AG10803 (cell line): ENCODE results near the gene CRIP3.

Experiments
- DNase-seq: peaks from one replicate; pipeline ENCODE4 v3.0.0; 2010; ENCODE audit warnings: low read depth
- H3K4me3 ChIP-seq: 2 replicates; pipeline ENCODE4 v1.5.1; 2011; ENCODE audit warnings: mild to moderate bottlenecking, low read length, control low read depth
- TF ChIP-seq, protein P1 (sequence below): conservative IDR thresholded peaks from 2 replicates; pipeline ENCODE4 v1.5.1; 2011; ENCODE audit warnings: mild to moderate bottlenecking, low read length, control low read depth, inconsistent platforms

Gene CRIP3

DNA sequence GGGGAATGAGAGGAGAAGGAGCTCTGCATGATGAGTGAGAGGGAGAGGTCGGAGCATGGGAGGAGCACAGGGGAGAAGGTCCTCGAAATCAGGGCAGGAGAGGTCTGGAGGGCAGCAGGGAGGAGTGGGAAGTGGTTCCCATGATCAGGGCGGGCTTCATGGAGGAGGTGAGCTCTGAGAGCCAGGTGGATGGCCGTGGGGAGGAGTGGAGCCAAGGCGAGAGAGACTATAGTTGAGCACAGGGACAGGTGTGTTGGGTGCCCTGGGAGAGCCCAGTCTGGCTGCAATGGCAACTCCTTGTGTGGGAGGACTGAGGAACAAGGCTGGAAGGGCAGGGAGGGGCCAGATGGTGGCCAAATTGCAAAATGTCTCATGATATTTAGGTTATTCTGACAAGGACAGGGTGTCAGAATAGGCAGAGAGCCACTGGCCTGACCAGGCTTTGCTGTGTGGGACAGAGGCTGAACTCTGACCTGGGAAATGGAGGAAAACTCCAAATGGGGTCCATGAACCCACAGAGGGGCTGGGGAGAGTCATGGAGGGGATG is 44.0 kb downstream of the CRIP3 start:
- TF ChIP-seq, protein P1, sequence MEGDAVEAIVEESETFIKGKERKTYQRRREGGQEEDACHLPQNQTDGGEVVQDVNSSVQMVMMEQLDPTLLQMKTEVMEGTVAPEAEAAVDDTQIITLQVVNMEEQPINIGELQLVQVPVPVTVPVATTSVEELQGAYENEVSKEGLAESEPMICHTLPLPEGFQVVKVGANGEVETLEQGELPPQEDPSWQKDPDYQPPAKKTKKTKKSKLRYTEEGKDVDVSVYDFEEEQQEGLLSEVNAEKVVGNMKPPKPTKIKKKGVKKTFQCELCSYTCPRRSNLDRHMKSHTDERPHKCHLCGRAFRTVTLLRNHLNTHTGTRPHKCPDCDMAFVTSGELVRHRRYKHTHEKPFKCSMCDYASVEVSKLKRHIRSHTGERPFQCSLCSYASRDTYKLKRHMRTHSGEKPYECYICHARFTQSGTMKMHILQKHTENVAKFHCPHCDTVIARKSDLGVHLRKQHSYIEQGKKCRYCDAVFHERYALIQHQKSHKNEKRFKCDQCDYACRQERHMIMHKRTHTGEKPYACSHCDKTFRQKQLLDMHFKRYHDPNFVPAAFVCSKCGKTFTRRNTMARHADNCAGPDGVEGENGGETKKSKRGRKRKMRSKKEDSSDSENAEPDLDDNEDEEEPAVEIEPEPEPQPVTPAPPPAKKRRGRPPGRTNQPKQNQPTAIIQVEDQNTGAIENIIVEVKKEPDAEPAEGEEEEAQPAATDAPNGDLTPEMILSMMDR: no peak
- H3K4me3 ChIP-seq: no peak overlapping the region
- DNase-seq: no peak

DNA sequence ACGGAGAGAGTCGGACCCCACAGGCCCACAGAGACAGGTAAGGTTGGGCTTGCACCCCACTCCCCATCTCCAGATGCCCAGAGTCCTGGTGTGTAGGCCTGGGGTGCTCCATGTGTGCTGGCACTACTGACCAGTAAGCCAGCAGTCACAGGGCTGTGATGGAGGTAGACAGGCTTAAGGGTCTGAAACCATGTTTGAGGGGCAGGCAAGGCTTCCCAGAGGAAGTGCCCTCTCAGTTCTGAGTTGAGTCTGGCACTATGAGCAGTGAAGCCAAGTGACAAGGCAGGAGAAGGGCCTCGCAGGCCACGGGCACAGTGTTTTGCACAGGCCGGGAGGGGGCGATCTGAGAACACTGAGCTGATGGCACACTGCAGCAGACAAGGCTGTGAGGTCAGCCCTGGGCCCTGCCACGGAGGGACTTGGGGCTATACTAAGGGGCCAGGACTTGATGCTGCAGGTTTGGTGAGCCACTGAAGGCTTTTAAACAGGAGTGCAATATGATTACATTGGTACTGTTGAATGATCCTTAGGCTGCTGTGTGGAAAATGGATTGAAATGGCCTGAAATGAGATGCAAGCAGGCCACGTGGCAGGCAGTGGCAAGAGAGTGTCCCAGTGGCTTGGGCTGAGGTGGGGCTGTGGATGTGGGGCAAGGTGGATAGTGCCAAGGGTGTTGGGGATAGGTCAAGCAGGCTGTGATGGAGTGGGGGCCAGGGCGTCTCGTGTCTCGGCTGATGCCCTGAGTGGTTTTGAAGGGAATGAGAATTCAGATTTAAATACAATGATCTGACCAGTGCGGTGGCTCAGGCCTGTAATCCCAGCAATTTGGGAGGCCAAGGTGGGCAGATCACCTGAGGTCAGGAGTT is 45.1 kb downstream of the CRIP3 start:
- TF ChIP-seq, protein P1: peak; percentile 80
- no peak overlapping the region for H3K4me3 ChIP-seq
- DNase-seq: peak; percentile 62

DNA sequence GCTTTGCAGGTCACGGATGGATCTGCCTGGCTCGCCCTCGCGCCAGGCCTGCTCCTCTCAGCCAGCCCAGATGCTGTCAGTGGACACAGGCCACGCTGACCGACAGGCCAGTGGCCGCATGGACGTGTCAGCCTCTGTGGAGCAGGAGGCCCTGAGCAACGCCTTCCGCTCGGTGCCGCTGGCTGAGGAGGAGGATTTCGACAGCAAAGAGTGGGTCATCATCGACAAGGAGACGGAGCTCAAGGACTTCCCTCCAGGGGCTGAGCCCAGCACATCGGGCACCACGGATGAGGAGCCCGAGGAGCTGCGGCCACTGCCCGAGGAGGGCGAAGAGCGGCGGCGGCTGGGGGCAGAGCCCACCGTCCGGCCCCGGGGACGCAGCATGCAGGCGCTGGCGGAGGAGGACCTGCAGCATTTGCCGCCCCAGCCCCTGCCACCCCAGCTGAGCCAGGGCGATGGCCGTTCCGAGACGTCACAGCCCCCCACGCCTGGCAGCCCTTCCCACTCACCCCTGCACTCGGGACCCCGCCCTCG is 45.8 kb downstream of the CRIP3 start:
- TF ChIP-seq, protein P1: no peak
- DNase-seq: no peak
- no peak overlapping the region for H3K4me3 ChIP-seq

DNA sequence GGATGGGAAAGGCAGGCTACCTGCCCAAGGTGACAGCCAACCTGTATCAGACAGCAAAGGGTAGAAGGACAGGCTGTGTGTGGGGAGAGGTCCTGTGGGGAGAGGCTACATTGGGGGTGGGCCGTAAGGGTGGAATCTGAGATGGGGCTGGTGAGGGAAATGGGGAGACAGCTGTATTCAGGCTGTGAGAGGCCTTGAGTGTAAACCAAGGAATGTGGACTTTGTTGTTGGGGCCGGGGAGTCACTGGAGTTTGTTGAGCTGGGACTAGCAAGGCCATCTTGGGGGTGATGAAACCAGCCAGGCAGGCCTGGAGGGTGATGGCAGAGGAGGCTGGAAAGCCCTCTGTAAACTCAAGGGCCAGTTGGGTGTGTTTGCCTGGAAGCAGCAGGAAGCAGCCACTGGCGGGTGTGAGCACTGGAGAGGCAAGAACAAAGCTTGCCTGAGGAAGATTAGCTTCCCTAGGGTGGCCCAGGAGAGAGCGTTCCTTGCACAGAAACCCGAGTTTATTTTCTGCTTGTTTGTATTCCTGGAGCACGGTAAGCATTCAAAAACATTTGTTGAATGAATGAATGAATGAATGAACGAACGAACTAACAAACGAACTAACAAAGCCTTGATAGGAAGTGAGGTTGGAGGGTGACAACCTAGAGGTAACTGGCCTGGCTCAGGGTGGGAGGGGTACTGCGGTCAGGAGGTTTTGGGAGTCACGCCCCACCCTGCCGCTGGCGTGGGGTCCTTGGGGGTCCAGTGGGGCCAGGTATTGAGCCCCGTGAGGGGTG is 46.4 kb downstream of the CRIP3 start:
- DNase-seq: no peak
- TF ChIP-seq, protein P1: no peak
- no peak overlapping the region for H3K4me3 ChIP-seq

DNA sequence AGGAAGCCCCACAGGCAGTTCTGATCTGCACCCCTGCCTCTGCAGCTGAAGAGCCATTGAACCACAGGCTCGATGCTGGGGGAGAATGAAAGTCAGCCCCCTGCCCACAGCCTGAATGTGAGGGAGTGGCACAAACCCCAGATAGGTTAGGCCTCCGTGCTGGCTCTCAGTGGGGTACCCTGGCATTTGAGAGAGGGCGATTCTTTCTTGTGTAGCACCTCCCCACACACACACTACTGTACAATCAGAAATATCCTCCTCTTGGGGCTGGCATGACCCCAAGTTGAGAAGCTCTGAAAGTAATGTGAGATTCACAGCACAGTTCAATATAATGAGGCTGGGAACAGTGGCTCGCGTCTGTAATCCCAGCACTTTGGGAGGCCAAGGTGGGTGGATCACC is 47.4 kb downstream of the CRIP3 start:
- H3K4me3 ChIP-seq: no peak overlapping the region
- DNase-seq: no peak
- TF ChIP-seq, protein P1: no peak

DNA sequence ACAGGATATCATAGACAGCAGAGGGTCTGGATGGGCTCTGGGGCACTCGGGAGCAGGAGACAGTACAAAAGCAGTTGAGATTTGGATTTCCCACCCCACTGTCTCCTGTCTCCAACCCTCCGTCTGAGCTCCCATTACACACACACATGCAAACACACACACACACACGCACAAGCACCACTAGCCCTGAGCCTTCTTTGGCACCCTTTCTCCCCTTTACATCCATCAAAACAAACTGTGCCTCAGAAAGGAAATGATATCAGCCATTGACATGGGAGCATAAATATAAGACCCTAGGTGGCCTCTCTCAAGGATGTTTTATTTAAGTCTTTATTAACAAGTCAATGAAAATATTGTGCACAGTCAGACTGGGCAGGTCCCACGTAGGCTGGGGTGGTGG is 47.8 kb downstream of the CRIP3 start:
- H3K4me3 ChIP-seq: no peak overlapping the region
- DNase-seq: no peak
- TF ChIP-seq, protein P1: no peak
